ENCODE measurements around the gene ABCA13. TPM values are rescaled to one million over a fixed set of nuclear protein-coding genes. Genes with fewer than 3 reads are reported as not detected.

Gene ABCA13
- total RNA-seq, 1 donor from 2014 or later, result 0.69 TPM

DNA sequence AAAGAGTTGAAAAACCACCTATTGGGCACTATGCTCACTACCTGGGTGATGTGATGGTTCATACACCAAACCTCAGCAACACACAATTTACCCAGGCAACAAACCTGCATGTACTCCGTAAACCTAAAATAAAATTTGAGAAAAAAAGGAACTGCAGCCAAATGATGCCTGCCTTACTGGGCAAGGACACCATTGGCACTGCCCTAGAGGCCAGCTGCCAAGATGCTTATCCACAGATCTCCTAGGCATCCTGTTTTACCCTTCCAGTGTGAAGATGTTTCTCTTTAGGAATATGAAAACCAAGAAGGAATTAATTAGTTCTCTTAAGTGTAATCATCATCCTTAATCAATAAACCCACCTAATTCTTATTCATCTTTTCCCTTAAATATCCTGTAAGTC lies 133.4 kb downstream of the ABCA13 start:
- H3K4me3 ChIP-seq (ENCODE audit: low read depth, low read length), result no peak overlapping the region
- DNase-seq (ENCODE audit: low read depth), result no peak
- TF ChIP-seq, protein P1, sequence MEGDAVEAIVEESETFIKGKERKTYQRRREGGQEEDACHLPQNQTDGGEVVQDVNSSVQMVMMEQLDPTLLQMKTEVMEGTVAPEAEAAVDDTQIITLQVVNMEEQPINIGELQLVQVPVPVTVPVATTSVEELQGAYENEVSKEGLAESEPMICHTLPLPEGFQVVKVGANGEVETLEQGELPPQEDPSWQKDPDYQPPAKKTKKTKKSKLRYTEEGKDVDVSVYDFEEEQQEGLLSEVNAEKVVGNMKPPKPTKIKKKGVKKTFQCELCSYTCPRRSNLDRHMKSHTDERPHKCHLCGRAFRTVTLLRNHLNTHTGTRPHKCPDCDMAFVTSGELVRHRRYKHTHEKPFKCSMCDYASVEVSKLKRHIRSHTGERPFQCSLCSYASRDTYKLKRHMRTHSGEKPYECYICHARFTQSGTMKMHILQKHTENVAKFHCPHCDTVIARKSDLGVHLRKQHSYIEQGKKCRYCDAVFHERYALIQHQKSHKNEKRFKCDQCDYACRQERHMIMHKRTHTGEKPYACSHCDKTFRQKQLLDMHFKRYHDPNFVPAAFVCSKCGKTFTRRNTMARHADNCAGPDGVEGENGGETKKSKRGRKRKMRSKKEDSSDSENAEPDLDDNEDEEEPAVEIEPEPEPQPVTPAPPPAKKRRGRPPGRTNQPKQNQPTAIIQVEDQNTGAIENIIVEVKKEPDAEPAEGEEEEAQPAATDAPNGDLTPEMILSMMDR (conservative IDR thresholded peaks at IDR 0.05; ENCODE audit: low read depth, low read length), result no peak

DNA sequence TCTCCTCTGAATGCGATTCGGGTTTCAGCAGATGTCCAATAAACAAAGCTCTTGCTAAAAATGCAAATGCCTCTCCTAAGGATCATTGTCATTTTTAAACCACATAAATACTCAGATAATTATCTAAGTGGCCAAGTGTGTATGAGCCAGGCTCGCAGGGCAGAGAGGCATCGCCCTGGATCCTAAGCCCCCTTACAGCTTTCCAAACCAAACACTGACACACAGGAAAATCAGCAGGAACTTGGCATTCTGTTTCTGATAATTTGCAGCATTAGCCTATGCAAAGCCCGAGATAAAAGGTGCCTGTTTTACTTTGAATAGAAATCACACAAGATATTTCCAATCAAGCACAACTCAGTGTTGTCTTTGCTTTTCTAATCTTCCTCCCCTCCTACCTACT lies 134.4 kb downstream of the ABCA13 start:
- TF ChIP-seq, protein P1 (conservative IDR thresholded peaks at IDR 0.05; ENCODE audit: low read depth, low read length), result no peak
- H3K4me3 ChIP-seq (ENCODE audit: low read depth, low read length), result no peak overlapping the region
- DNase-seq (ENCODE audit: low read depth), result no peak

DNA sequence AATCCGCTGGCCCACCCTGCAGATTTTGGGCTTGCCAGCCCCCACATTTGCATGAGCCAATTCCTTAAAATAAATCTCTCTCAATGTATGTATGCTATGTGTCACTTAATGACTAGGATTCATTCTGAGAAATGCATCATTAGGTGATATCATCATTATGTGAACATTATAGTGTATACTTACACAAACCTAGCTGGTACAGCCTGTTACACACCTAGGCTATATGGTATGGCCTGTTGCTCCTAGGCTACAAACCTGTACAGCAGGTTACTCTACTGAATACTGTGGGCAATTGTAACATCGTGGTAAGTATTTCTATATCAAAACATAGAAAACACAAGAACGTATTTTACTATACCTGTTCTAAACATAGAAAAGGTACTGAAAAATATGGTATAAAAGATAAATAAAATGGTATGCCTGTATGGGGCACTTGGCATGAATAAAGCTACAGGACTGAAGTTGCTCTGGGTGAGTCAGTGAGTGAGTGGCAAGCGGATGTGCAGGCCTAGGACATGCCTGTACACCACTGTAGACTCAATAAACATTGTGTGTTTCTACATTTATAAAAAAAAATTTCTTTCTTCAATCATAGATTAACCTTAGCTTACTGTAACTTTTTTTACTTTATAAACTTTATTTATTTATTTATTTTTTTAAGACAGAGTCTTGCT lies 135.9 kb downstream of the ABCA13 start:
- TF ChIP-seq, protein P1 (conservative IDR thresholded peaks at IDR 0.05; ENCODE audit: low read depth, low read length), result no peak
- H3K4me3 ChIP-seq (ENCODE audit: low read depth, low read length), result no peak overlapping the region
- DNase-seq (ENCODE audit: low read depth), result no peak

DNA sequence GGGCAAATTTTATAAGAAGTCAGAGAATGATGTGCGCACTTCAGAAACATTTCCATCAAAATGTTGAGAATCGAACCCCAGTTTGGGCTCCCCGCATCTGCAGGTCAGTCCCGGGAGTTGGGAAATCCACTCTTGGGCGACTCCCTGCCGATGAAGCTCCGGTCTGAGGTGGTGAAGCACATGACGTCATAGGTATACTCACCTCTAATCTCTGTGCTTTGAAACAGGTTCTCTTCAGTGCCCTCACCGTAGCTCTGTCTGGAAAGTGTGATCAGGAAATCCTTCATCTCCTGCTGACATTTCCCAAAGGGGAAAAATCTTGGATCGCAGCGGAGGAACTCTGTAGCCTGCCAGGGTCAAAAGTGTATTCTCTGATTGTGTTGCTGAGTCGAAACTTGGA lies 138.5 kb downstream of the ABCA13 start:
- H3K4me3 ChIP-seq (ENCODE audit: low read depth, low read length), result no peak overlapping the region
- TF ChIP-seq, protein P1 (conservative IDR thresholded peaks at IDR 0.05; ENCODE audit: low read depth, low read length), result no peak
- no peak for DNase-seq (ENCODE audit: low read depth)

DNA sequence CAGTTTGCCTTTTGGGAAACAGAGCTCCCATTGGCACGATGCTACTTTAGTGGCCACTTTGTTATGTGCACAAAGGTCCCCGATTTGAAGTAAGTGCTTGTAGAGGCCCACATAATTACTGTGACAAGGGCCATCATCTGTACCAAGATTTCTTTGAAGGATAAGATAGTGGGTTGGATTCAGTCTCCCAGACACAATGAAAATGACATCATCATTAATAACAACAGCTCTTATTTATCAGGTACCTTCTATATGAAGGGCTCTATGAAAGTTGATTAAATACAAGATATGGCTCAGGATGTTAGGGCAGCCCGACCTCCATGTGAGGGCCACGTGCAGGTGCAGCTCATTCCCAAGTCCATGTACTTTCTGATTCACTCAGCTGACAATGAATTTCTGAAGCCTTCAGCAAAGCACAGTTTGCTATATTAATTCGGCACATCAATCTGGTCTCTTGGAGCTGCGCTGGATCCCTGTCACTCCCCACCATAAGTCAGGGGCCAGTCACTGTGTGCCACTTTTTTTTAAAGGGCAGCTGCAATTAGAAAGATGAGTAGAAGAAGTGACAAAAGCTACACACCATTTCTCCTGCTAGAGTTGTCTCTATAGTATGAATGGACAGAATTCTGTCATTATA lies 140.3 kb downstream of the ABCA13 start:
- no peak overlapping the region for H3K4me3 ChIP-seq (ENCODE audit: low read depth, low read length)
- DNase-seq (ENCODE audit: low read depth), result no peak
- TF ChIP-seq, protein P1 (conservative IDR thresholded peaks at IDR 0.05; ENCODE audit: low read depth, low read length), result no peak

DNA sequence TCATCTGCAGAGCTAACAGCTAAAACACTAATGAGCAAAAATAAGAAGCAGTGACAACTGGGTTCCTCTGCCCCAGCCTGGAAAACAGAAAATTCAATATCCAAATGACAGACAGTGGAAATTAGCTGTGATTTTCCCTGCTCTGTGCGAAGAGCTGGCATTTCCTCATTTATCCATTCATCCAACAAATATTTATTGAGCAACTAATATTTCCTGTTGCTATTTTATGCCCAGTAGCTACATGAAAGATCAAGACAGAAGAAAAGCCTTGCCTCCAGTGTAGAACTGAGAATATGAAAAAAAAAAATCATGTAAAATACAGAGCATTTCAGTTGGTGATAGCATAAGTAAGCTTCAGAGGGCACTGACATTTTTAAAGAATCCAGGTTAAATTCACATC lies 140.9 kb downstream of the ABCA13 start:
- TF ChIP-seq, protein P1 (conservative IDR thresholded peaks at IDR 0.05; ENCODE audit: low read depth, low read length), result no peak
- no peak for DNase-seq (ENCODE audit: low read depth)
- no peak overlapping the region for H3K4me3 ChIP-seq (ENCODE audit: low read depth, low read length)

DNA sequence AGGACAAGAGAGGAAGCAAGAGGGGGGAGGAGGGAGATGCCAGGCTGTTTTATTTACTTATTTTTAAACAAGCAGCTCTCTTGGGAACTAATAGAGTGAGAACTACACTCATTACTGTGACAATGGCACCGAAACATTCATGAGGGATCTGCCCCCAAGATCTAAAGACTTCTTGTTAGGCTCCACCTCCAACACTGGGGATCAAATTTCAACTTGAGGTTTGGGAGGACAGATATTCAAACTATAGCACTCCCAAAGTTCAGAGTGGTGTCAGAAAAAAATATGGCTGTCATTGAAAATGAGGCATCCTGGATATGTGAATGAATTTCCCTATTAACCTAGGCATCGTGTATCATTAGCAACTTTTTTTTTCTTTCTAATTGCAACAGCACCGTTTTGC lies 145.5 kb downstream of the ABCA13 start:
- TF ChIP-seq, protein P1 (conservative IDR thresholded peaks at IDR 0.05; ENCODE audit: low read depth, low read length), result no peak
- no peak for DNase-seq (ENCODE audit: low read depth)
- no peak overlapping the region for H3K4me3 ChIP-seq (ENCODE audit: low read depth, low read length)
